HFF-Myc (cell line): ENCODE measurements around the gene TUT1.

Experiments used
- DNase-seq: peaks from one replicate; pipeline ENCODE4 v3.0.0-alpha.2; 2011; ENCODE audit warnings: low read depth; ENCODE audit errors: extremely low read depth
- H3K4me3 ChIP-seq: replicated peaks from 2 replicates; pipeline ENCODE4 v1.5.1; 2011; ENCODE audit warnings: low read depth, mild to moderate bottlenecking, control low read depth, low read length
- CTCF ChIP-seq: IDR thresholded peaks from 2 replicates; pipeline ENCODE4 v1.5.1; 2012; ENCODE audit warnings: mild to moderate bottlenecking, low read depth, low read length, control low read depth; ENCODE audit errors: missing control alignments

The TUT1 gene

DNA sequence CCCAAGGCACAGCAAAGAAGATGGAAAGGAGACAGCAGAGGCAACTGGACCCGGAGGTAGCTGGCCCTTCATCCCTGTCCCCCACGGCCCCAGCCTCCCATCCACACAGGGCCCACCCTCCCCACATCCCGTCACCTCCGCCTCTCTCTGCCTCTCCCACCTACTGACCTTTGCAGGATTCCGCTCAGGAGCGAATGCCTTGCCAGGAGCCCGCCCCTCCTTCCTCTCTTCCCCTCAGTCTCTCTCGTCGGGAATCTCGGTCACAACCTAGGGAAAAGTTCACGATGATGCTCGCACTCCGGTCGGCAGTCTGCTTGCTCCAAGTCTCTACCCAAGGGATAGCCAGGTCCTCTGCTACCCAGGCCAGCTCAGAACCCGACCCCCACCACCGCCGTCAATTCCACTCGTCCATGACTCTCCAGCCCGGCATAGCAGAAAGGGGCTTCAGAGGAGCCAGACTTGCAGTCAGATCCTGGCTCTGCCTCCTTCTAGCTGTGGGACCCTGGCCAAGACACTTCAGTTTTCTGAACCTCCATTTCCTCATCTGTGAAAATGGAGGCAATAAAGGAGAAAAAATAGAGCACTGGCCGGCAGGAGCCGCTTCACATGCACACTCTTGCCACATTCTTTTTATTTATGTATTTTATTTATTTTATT is 54.9 kb downstream of the TUT1 start:
- no peak for DNase-seq
- no peak for TF ChIP-seq CTCF
- no peak overlapping the region for H3K4me3 ChIP-seq

- no peak overlapping the region for H3K4me3 ChIP-seq
- no peak for DNase-seq
- TF ChIP-seq CTCF: no peak
Observed at GRCh38 chr11:62535802-62536201, 55.5 kb downstream of the TUT1 start.

DNA sequence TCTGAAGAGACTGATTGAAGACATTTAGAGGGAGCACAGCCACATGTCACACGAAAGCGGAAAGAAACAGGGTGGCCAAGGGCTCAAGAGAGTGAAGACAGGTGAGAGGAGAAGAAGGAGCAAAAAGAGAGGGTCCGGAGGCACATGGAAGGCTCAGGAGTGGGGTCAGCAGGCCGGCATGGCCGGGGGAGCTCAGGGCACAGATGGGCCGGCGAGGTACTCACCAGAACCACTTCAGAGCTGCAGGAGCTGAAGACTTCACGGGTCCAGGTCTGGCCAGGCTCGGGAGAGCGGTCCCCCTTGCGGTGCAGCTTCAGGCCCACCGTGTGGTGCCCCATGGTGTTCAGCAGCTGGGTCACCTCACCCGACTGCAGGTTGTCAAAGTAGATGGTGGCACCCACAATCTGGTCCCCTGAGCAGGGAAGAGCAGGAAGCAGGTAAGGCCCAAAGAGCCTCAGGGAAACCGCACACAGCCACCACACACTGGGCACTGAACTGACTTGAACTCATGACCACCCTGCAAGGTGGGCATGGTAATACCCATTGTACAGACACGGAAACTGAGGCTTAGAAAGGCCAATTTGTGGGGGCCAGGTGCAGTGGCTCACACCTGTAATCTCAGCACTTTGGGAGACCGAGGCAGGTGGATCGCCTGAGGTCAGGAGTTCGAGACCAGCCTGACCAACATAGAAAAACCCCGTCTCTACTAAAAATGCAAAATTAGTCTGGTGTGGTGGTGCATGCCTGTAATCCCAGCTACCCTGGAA is 56.4 kb downstream of the TUT1 start:
- DNase-seq: no peak
- TF ChIP-seq CTCF: no peak
- no peak overlapping the region for H3K4me3 ChIP-seq

GRCh38 chr11:62532096-62532495 is 59.2 kb downstream of the TUT1 start:
- H3K4me3 ChIP-seq: no peak overlapping the region
- no peak for TF ChIP-seq CTCF
- no peak for DNase-seq
